K562 (cell line): ENCODE data around the gene POLD4. TPM values are rescaled to one million over a fixed set of nuclear protein-coding genes. Genes with fewer than 3 reads are reported as not detected.
A peak's percentile ranks its signal among the peaks of the same experiment; 100 is the strongest.

ENCODE experiments used
- CCNT2 ChIP-seq: IDR thresholded peaks from 2 replicates; pipeline ENCODE4 v1.6.1; 2011; ENCODE audit warnings: borderline replicate concordance, low read depth, mild to moderate bottlenecking, moderate library complexity, mixed read lengths, low read length; ENCODE audit not compliant: insufficient read length; ENCODE audit errors: extremely low read depth
- FOXM1 ChIP-seq, 2 experiments: fragments of 450-650 bp in 1 of 2; sonication (generic) in 1 of 2; formaldehyde crosslinking in 1 of 2; IDR thresholded peaks; 2 replicates each; pipeline versions ENCODE4 v1.6.1 to v1.9.0; 2017 to 2022; ENCODE audit warnings: low read depth in 2 of 2, mild to moderate bottlenecking in 2 of 2, missing genetic modification reagents in 1 of 2, moderate library complexity in 1 of 2
- KAT2B ChIP-seq: IDR thresholded peaks from one replicate; pipeline ENCODE4 v1.6.1; 2012; ENCODE audit warnings: low read depth, mild to moderate bottlenecking, control low read depth, inconsistent platforms, low read length, moderate library complexity
- MAX ChIP-seq: sonication (generic); formaldehyde crosslinking; IDR thresholded peaks from 2 replicates; pipeline ENCODE4 v1.9.0; 2022; ENCODE audit warnings: mild to moderate bottlenecking, missing genetic modification reagents
- MBD1 ChIP-seq: fragments of 250-450 bp; sonication (Bioruptor Pico); IDR thresholded peaks from 2 replicates; pipeline ENCODE4 v1.8.0; 2022; ENCODE audit warnings: inconsistent platforms
- MCM5 ChIP-seq: fragments of 450-650 bp; IDR thresholded peaks from 2 replicates; pipeline ENCODE4 v1.6.1; 2016; ENCODE audit warnings: low read depth
- PHF20 ChIP-seq: fragments of 450-650 bp; IDR thresholded peaks from 2 replicates; pipeline ENCODE4 v1.6.1; 2018; ENCODE audit not compliant: partially characterized antibody
- SMAD2 ChIP-seq: fragments of 150-350 bp; IDR thresholded peaks from 2 replicates; pipeline ENCODE4 v1.6.1; 2014; ENCODE audit warnings: low read depth, mild to moderate bottlenecking, low read length
- SNIP1 ChIP-seq: fragments of 450-650 bp; IDR thresholded peaks from 2 replicates; pipeline ENCODE4 v1.7.1; 2017; ENCODE audit warnings: low read depth, mild to moderate bottlenecking
- ZBTB11 ChIP-seq, 3 experiments: fragments of 200-800 bp in 1 of 3; fragments of 250-450 bp in 1 of 3; fragments of 450-650 bp in 1 of 3; sonication (Bioruptor Pico) in 1 of 3; sonication (Bioruptor generic) in 1 of 3; formaldehyde crosslinking in 1 of 3; IDR thresholded peaks; 2 replicates each; pipeline versions ENCODE4 v1.6.1 to v1.8.0; 2016 to 2022; ENCODE audit warnings: mild to moderate bottlenecking in 2 of 3, missing genetic modification characterization in 2 of 3, missing compliant biosample characterization in 1 of 3, moderate library complexity in 1 of 3
- ZNF449 ChIP-seq: fragments of 250-450 bp; sonication (Bioruptor Pico); IDR thresholded peaks from 2 replicates; pipeline ENCODE4 v1.8.0; 2022; ENCODE audit warnings: moderate library complexity, mild to moderate bottlenecking, inconsistent platforms
- ZNF707 ChIP-seq: fragments of 250-450 bp; sonication (Bioruptor Pico); conservative IDR thresholded peaks from 2 replicates; pipeline ENCODE4 v1.8.0; 2022; ENCODE audit warnings: inconsistent platforms, mild to moderate bottlenecking, moderate library complexity
- polyA plus RNA-seq, 8 experiments: library from polyadenylated mRNA; depleted of rRNA in 4 of 8; stranded (reverse) in 5 of 8; unstranded in 3 of 8; fragments of >200 nt; fragmentation: Nextera tagmentation in 2 of 8; fragmentation: Illumina TruSeq in 1 of 8; extraction: Ambion mirVana in 2 of 8; extraction: Trizol in 1 of 8; gene quantifications; 2 replicates each; pipeline versions ENCODE4 v1.2.1 to v1.2.3, GENCODE V29; 2011 to 2014; ENCODE audit warnings: inconsistent platforms in 1 of 8, missing spikeins in 1 of 8
- total RNA-seq, 7 experiments: library from RNA; depleted of rRNA in 6 of 7; stranded (reverse); fragments of >200 nt in 6 of 7; fragmentation: Illumina TruSeq in 2 of 7; extraction: Trizol in 2 of 7; gene quantifications; 2 replicates each; pipeline versions ENCODE4 v1.2.1 to v1.2.3, GENCODE V29; 2011 to 2021; ENCODE audit warnings: low replicate concordance in 1 of 7

The POLD4 gene
- total and polyA plus RNA-seq, 9 of the 15 experiments (the other 6 are each of a cell fraction or from before 2014, with no cell fraction given) = 5.8 to 64.5 (median 18.3) TPM

- TF ChIP-seq ZBTB11 (CRISPR knock-in tag; IDR thresholded peaks at IDR 0.05) (0 out of 6 replicates have a peak, but pooled peaks of 2 of the 3 experiments have one; percentile 34 to 46), ZNF449 (CRISPR knock-in tag) (no peak), MAX (CRISPR knock-in tag) (no peak), CCNT2 (peak; percentile 64), FOXM1 (IDR thresholded peaks at IDR 0.05; ENCODE audit: low read depth) (peak; percentile 38; the same call in 1 of the 2 replicates), FOXM1 (CRISPR knock-in tag; IDR thresholded peaks at IDR 0.05; ENCODE audit: low read depth) (no peak), PHF20 (peak; percentile 21), KAT2B (no peak), MBD1 (no peak), MCM5 (no peak), ZNF707 (no peak), SMAD2 (no peak), SNIP1 (no peak)
Measured at GRCh38 chr11:67353317-67354074, at the start of gene POLD4 (continued).
